Measurements from ENCODE around the gene ADAMTS8. TPM values are rescaled to one million over a fixed set of nuclear protein-coding genes. Genes with fewer than 3 reads are reported as not detected.
A peak's percentile ranks its signal among the peaks of the same experiment; 100 is the strongest.

The ADAMTS8 gene
- total RNA-seq, 1 donor = 2.6 TPM

GRCh38 chr11:130415731-130416529 lies 12.5 kb downstream of the ADAMTS8 start:
- no peak for DNase-seq (ENCODE audit: low read depth)
- TF ChIP-seq CTCF (IDR thresholded peaks at IDR 0.05; ENCODE audit: insufficient read depth, low read length) = no peak
- H3K4me3 ChIP-seq (ENCODE audit: low read depth, low read length) = no peak overlapping the region

- H3K4me3 ChIP-seq (ENCODE audit: low read depth, low read length) = no peak overlapping the region
- no peak for TF ChIP-seq CTCF (IDR thresholded peaks at IDR 0.05; ENCODE audit: insufficient read depth, low read length)
- DNase-seq (ENCODE audit: low read depth) = no peak
Measured at GRCh38 chr11:130414107-130415080, 14.0 kb downstream of the ADAMTS8 start.

- peak; percentile 91 for DNase-seq (ENCODE audit: low read depth)
- H3K4me3 ChIP-seq (ENCODE audit: low read depth, low read length) = no peak overlapping the region
Measured at GRCh38 chr11:130413405-130414106, 14.9 kb downstream of the ADAMTS8 start.

GRCh38 chr11:130411223-130411622 lies 17.2 kb downstream of the ADAMTS8 start:
- no peak for TF ChIP-seq CTCF (IDR thresholded peaks at IDR 0.05; ENCODE audit: insufficient read depth, low read length)
- no peak overlapping the region for H3K4me3 ChIP-seq (ENCODE audit: low read depth, low read length)
- DNase-seq (ENCODE audit: low read depth) = no peak

More at GRCh38 chr11:130413405-130414106, 14.9 kb downstream of the ADAMTS8 start:
- TF ChIP-seq CTCF (IDR thresholded peaks at IDR 0.05; ENCODE audit: insufficient read depth, low read length) = no peak

GRCh38 chr11:130409594-130410388 lies 18.6 kb downstream of the ADAMTS8 start:
- TF ChIP-seq CTCF (IDR thresholded peaks at IDR 0.05; ENCODE audit: insufficient read depth, low read length) = no peak
- H3K4me3 ChIP-seq (ENCODE audit: low read depth, low read length) = no peak overlapping the region
- no peak for DNase-seq (ENCODE audit: low read depth)

- no peak overlapping the region for H3K4me3 ChIP-seq (ENCODE audit: low read depth, low read length)
- no peak for TF ChIP-seq CTCF (IDR thresholded peaks at IDR 0.05; ENCODE audit: insufficient read depth, low read length)
- no peak for DNase-seq (ENCODE audit: low read depth)
Measured at GRCh38 chr11:130408901-130409300, 19.5 kb downstream of the ADAMTS8 start.
